GM13977 (cell line): ENCODE results near the gene SNX10.
"Not testable (repeated sequence)": the region's sequence is repeated elsewhere in the genome, so short reads cannot be mapped to it uniquely, and the experiment has no call there.

Experiments
- DNase-seq: peaks from one replicate; pipeline ENCODE4 v3.0.0; 2012; ENCODE audit warnings: low spot score
- in situ Hi-C: fragments of 300-500 bp; cut with MboI; formaldehyde crosslinking; loops from one replicate; pipeline ENCODE4 v1.12.0; 2022; ENCODE audit warnings: low sequenced_read_pairs, low pct_unique_long_range_greater_than_20kb, mixed read lengths, inconsistent platforms; ENCODE audit not compliant: unreplicated experiment
- TF ChIP-seq, protein P1 (sequence below): IDR thresholded peaks from 2 replicates; pipeline ENCODE4 v1.5.1; 2012; ENCODE audit warnings: mild to moderate bottlenecking, control low read depth; ENCODE audit not compliant: insufficient read depth; ENCODE audit errors: extremely low read depth, missing control alignments

SNX10 gene

DNA sequence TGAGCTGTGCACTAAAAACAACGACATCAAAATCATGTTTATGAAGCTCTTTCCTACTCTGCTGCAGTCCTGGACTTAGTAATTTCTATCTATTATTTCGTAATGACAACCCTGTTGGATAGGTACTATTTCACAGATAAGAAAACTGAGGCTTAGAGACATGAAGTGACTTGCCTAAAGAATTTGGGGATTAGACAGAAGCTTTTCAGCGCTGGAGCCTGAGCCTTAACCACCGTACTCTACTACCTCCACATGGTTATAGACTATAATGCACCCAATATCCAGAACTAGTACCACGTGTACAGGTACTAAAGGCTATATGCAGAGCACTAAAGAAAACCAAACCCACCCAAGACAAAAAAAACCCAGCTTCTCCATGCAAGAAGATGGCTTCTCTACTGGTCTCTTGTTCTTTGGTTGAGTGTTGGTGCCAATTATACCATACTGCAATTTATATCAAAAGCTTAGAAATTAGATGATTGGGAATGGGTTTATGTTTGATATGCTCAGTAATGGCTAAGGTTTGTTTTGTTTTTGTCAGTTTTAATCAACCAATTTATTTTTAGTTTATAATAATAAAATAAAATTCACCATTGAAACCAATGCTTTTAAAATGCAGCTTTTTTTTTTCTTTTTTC, 6.5 kb upstream of the SNX10 start:
- in situ Hi-C loops, result no loop called here
- TF ChIP-seq, protein P1, sequence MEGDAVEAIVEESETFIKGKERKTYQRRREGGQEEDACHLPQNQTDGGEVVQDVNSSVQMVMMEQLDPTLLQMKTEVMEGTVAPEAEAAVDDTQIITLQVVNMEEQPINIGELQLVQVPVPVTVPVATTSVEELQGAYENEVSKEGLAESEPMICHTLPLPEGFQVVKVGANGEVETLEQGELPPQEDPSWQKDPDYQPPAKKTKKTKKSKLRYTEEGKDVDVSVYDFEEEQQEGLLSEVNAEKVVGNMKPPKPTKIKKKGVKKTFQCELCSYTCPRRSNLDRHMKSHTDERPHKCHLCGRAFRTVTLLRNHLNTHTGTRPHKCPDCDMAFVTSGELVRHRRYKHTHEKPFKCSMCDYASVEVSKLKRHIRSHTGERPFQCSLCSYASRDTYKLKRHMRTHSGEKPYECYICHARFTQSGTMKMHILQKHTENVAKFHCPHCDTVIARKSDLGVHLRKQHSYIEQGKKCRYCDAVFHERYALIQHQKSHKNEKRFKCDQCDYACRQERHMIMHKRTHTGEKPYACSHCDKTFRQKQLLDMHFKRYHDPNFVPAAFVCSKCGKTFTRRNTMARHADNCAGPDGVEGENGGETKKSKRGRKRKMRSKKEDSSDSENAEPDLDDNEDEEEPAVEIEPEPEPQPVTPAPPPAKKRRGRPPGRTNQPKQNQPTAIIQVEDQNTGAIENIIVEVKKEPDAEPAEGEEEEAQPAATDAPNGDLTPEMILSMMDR, result peak; percentile 19
- no peak for DNase-seq

DNA sequence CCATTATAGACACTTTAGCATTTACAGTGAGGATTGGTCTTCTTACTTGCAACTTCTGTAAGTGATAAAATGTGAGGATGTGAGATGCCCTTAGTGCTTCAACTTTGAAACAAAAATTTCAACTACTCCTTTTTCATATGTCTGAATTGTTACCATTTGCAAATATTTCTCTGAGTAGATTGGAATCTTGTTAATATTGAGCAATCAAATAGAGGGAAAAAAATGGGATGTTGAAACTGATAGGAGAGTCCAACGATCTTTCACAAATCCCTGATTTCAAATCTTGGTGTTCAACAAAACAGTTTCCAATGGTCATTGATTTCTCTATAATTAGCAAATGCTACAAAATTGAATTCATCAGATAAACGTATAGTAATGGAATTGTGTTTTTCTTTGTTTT, 5.5 kb upstream of the SNX10 start:
- DNase-seq, result no peak
- in situ Hi-C loops, result no loop called here
- TF ChIP-seq, protein P1, result no peak

DNA sequence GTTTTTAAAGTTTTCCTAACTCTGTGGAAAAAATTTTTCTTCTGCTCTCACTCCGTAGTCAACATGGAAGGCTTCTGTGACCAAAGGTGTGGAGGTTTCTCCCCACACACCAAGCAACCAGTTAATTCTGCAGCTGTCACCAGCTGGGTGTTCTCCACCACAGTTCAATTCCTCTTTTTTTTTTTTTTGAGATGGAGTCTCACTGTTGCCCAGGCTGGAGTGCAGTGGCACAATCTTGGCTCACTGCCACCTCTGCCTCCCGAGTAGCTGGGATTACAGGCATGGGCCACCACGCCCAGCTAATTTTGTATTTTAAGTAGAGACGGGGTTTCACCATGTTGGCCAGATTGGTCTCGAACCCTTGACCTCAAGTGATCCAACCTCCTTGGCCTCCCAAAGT, 3.5 kb upstream of the SNX10 start:
- in situ Hi-C loops, DNase-seq: not testable (repeated sequence)

DNA sequence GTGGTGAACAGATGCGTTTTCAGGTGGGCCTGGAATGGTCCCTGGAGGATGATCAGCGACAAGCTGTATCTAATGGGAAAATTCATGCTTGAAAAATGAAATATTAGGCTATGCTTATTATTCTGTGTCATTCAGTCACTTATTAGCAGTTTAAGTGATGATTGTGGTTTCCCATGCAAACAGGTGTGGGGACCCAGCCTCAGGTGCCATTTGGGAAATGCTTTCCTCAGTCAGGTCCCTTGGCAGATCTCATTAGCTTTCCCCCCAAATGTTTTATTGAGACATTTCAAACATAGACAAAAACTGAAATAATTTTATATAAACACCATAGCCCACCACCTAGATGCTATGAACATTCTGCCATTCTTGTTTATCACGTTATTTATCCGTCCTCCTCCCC, 411 bp upstream of the SNX10 start:
- TF ChIP-seq, protein P1, result no peak
- DNase-seq, result no peak
- in situ Hi-C loops, result no loop called here

DNA sequence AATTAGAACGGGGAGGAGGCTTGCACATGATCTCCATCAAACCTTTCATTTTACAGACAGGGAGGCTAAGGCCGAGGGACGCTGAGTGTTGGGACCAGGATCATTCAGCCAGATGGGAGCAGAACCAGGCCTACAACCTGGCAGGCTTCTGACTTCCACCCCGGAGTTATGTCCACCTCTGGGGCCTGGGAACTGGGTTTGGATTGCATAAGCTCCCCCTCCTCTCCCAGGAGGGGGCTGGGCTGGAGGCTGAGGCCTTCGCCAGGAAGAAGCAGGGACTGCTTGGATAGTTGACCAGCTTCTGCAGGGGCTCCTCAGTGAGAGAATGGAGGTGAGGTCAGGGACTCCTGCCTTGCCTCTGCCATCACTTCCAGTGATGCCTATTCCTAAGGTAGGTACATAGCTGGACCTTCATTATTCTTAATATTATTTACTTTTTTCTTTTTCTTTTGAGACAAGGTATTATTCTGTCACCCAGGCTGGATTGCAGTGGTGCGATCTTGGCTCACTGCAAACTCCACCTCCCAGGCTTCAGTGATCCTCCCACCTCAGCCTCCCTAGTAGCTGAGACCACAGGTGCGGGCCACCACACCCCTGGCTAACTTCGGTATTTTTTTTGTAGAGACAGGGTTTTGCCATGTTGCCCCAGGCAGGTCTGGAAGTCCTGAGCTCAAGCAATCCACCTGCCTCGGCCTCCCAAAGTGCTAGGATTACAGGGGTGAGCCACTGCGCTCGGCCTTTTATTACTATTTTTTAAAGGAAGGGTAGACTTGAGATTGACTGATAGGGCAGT, 1.3 kb downstream of the SNX10 start:
- no peak for DNase-seq
- TF ChIP-seq, protein P1, result no peak
- in situ Hi-C loops, result no loop called here

DNA sequence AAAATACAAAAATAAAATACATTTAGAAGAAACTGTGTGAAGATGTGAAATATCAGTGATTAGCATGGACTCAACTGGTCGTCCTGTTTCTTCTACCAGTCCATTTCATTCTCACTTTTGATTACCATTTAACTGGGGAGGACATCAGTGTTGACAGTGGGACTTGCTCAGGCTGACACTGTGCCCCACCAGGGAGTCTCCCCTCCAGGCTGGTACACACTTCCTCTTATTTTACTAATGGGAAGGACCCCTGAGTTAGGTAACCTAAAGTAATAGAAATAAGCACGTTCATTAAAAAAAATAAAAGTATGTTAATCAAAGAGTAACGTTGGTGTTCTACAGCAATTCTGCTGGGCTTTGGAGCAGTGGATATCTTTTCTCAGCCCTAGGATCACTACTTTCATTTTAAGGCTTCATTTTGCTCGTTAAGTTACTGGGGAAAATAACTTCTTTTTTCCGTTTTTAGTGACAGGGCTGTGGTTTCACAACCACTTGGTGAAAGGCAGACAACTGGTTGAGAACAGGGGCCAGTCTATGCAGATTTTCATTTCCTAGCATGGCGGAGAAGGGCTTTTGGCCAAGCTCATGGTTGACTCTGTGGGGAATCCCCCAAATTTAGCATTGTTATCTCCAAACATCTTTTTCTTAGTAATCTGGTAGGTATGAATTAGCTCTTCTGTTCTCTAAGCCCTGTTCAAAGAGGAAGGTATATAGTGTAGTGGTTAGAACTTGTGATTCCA, 2.1 kb downstream of the SNX10 start:
- peak; percentile 71 for DNase-seq
- TF ChIP-seq, protein P1, result no peak
- in situ Hi-C loops, result no loop called here

DNA sequence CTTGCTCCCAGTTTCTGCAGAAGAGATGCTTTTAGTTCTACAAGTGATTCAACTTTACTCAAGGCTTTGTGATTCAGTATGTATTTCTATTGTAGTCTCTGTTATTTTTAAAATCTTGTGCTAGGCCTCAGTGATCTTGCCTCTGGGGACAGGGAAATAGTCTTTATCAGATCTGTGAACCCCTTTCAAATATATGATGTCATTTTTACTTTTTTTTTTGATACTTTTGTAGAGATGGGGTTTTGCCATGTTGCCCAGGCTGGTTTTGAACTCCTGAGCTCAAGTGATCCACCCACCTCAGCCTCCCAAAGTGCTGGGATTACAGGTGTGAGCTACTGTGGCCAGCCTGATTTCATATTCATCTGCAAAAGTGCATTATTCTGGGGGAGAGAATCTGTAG, 3.4 kb downstream of the SNX10 start:
- TF ChIP-seq, protein P1, result no peak
- no peak for DNase-seq
- in situ Hi-C loops, result no loop called here
